A673 (cell line): Measurements from ENCODE around the gene MPDZ.

Experiments used
- EZH2 ChIP-seq: fragments of 200-600 bp; sonication (generic); IDR thresholded peaks from 2 replicates; pipeline ENCODE4 v1.6.1; 2017; ENCODE audit warnings: borderline replicate concordance, low read depth, mild to moderate bottlenecking, mixed read lengths, antibody characterized with exemption, low read length; ENCODE audit not compliant: poor library complexity, severe bottlenecking
- TF ChIP-seq, protein P1 (sequence below): fragments of 300-800, 200-600 bp; sonication (generic); conservative IDR thresholded peaks from 2 replicates; pipeline ENCODE4 v1.5.1; 2017; ENCODE audit warnings: low read depth, mild to moderate bottlenecking, antibody characterized with exemption, low read length, moderate library complexity, mixed read lengths

DNA sequence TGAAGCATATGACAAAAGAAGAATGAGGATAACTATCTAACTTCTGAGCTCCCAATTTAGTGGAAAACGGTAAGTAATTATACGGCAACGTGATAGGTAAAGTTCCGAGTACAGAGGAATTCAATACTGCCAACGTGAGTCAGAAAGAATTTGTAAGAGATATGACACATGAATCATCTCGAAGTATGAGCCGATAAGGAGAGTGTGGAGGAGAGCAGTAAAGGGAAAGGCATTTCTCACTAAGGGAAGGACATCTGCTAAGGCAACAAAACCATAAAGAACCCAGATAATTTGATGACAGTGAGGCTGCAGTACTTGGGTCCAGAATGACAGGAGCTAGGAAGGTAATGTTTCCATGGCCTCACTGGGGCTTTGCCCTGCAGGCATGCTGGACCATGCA, 11.0 kb downstream of the MPDZ start:
- TF ChIP-seq, protein P1, sequence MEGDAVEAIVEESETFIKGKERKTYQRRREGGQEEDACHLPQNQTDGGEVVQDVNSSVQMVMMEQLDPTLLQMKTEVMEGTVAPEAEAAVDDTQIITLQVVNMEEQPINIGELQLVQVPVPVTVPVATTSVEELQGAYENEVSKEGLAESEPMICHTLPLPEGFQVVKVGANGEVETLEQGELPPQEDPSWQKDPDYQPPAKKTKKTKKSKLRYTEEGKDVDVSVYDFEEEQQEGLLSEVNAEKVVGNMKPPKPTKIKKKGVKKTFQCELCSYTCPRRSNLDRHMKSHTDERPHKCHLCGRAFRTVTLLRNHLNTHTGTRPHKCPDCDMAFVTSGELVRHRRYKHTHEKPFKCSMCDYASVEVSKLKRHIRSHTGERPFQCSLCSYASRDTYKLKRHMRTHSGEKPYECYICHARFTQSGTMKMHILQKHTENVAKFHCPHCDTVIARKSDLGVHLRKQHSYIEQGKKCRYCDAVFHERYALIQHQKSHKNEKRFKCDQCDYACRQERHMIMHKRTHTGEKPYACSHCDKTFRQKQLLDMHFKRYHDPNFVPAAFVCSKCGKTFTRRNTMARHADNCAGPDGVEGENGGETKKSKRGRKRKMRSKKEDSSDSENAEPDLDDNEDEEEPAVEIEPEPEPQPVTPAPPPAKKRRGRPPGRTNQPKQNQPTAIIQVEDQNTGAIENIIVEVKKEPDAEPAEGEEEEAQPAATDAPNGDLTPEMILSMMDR, result no peak
- TF ChIP-seq EZH2, result no peak
